Stimulated activated CD4-positive, alpha-beta T cell treated with anti-CD3 and anti-CD28 coated beads, Interleukin-1b, Interleukin-23, amount 100 ng/mL, for 1 hour (primary cell): ENCODE data around the gene APC.
"Not testable (repeated sequence)": the region's sequence is repeated elsewhere in the genome, so short reads cannot be mapped to it uniquely, and the experiment has no call there.

Experiments
- DNase-seq, 2 donors: peaks; one replicate each; pipeline ENCODE4 v3.0.0-alpha.2; 2020; ENCODE audit warnings: low read depth in 2 of 2

The APC gene

GRCh38 chr5:112854651-112855050, 117.0 kb downstream of the APC start:
- no peak for DNase-seq

GRCh38 chr5:112857866-112858265, 120.2 kb downstream of the APC start:
- no peak for DNase-seq

GRCh38 chr5:112860571-112860928, 122.9 kb downstream of the APC start:
- not testable (repeated sequence) for DNase-seq

GRCh38 chr5:112860929-112861637, 123.4 kb downstream of the APC start, which contains the start of gene SRP19:
SRP19 (plus strand) TSS chr5:112861287; CDS start chr5:112861377, 90 bp downstream.
- DNase-seq, result peak; percentile 62 to 71

GRCh38 chr5:112861638-112861985, 123.9 kb downstream of the APC start:
- DNase-seq, result no peak

GRCh38 chr5:112862085-112862484, 124.4 kb downstream of the APC start:
- DNase-seq, result no peak

GRCh38 chr5:112863549-112863948, 125.9 kb downstream of the APC start:
- DNase-seq, result no peak

- no peak for DNase-seq
Observed at GRCh38 chr5:112865128-112865527, 127.4 kb downstream of the APC start.

- no peak for DNase-seq
Observed at GRCh38 chr5:112866739-112867138, 129.1 kb downstream of the APC start.

- DNase-seq, result no peak
Observed at GRCh38 chr5:112867411-112867810, 129.7 kb downstream of the APC start.

GRCh38 chr5:112869948-112870347, 132.3 kb downstream of the APC start:
- DNase-seq, result no peak

- no peak for DNase-seq
Observed at GRCh38 chr5:112870966-112871365, 133.3 kb downstream of the APC start.

- no peak for DNase-seq
Observed at GRCh38 chr5:112876362-112876761, 138.7 kb downstream of the APC start.

GRCh38 chr5:112878101-112878500, 140.4 kb downstream of the APC start:
- DNase-seq, result no peak

GRCh38 chr5:112878760-112879159, 141.1 kb downstream of the APC start:
- peak; percentile 14 to 17 for DNase-seq

GRCh38 chr5:112880219-112880964, 142.7 kb downstream of the APC start:
- DNase-seq, result no peak

GRCh38 chr5:112883192-112883591, 145.5 kb downstream of the APC start:
- DNase-seq, result no peak

- no peak for DNase-seq
Observed at GRCh38 chr5:112885001-112885400, 147.3 kb downstream of the APC start.

GRCh38 chr5:112886975-112887374, 149.3 kb downstream of the APC start:
- no peak for DNase-seq

GRCh38 chr5:112892066-112892465, 154.4 kb downstream of the APC start:
- not testable (repeated sequence) for DNase-seq

GRCh38 chr5:112892776-112893175, 155.1 kb downstream of the APC start:
- DNase-seq, result no peak

GRCh38 chr5:112895682-112896081, 158.0 kb downstream of the APC start:
- DNase-seq, result no peak
